Upper lobe of right lung (tissue), 1 donor: ENCODE measurements around the gene PHYHIPL. TPM values are rescaled to one million over a fixed set of nuclear protein-coding genes. Genes with fewer than 3 reads are reported as not detected.

Experiments used
- ATAC-seq: fragments of 200-7000 bp; cut with Tn5 transposase; one replicate; pipeline ENCODE4 v1.9.1; 2020; ENCODE audit warnings: mild to moderate bottlenecking, moderate library complexity
- DNase-seq: peaks from one replicate; pipeline ENCODE4 v3.0.0-alpha.2; 2020
- H3K27ac ChIP-seq: fragments of 200-600 bp; one replicate; pipeline ENCODE4 v1.8.0; 2022
- H3K27me3 ChIP-seq: fragments of 200-600 bp; one replicate; pipeline ENCODE4 v1.8.0; 2022; ENCODE audit warnings: mild to moderate bottlenecking
- H3K36me3 ChIP-seq: fragments of 200-600 bp; one replicate; pipeline ENCODE4 v1.8.0; 2022
- H3K4me1 ChIP-seq: fragments of 200-600 bp; one replicate; pipeline ENCODE4 v1.8.0; 2022
- H3K4me3 ChIP-seq: fragments of 200-600 bp; one replicate; pipeline ENCODE4 v1.8.0; 2022; ENCODE audit warnings: mild to moderate bottlenecking
- H3K9me3 ChIP-seq: fragments of 200-600 bp; one replicate; pipeline ENCODE4 v1.8.0; 2022
- CTCF ChIP-seq: fragments of 200-600 bp; IDR thresholded peaks from one replicate; pipeline ENCODE4 v1.8.0; 2022; ENCODE audit warnings: antibody characterized with exemption
- intact Hi-C: fragments of 100-400 bp; cut with DNase I; formaldehyde crosslinking; loops from one replicate; pipeline ENCODE4 v1.11.0; 2022
- total RNA-seq: library from RNA; stranded (reverse); fragmentation: NEBNext Ultra II Directional; extraction: Animal tissue kit (Norgen Biotek cat#: 25700); gene quantifications from one replicate; pipeline ENCODE4 v1.2.1, GENCODE V29; 2021
- donor health status: DM: no; HTN: yes; CAD: no; lungs with severe emphysema.

The PHYHIPL gene
- total RNA-seq, 1 donor from 2014 or later = not detected

GRCh38 chr10:59285073-59285472 lies 108.6 kb downstream of the PHYHIPL start:
- no peaks in the 10 kb centered on the region for H3K36me3 ChIP-seq
- ATAC-seq = no peak
- intact Hi-C loops = no loop called here

DNA sequence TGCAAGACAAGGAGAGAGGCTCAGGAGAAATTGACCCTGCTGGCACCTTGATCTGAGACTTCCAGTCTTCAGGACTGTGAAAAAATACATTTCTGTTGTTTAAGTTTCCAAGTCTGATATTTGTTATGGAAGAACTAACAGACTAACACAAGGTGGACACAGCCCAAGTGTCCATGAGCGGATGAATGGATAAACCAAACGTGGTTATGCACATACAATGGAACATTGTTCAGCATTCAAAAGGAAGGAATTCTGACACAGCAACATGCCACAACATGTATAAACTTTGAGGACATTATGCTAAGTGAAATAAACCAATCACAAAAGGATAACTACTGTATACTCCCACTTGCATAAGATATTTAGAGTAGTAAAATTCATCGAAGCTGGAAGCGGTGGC lies 109.4 kb downstream of the PHYHIPL start:
- intact Hi-C loops = no loop called here
- DNase-seq = no peak
- ATAC-seq = no peak

More at GRCh38 chr10:59285073-59285472, 108.6 kb downstream of the PHYHIPL start:
- Histone ChIP-seq H3K9me3 (no peaks in the 10 kb centered on the region), H3K27me3 (no peaks in the 10 kb centered on the region), H3K4me3 (no peak overlapping the region), H3K27ac (no peak overlapping the region), H3K4me1 (no peaks in the 10 kb centered on the region)
- no peak for TF ChIP-seq CTCF
- no peak for DNase-seq

DNA sequence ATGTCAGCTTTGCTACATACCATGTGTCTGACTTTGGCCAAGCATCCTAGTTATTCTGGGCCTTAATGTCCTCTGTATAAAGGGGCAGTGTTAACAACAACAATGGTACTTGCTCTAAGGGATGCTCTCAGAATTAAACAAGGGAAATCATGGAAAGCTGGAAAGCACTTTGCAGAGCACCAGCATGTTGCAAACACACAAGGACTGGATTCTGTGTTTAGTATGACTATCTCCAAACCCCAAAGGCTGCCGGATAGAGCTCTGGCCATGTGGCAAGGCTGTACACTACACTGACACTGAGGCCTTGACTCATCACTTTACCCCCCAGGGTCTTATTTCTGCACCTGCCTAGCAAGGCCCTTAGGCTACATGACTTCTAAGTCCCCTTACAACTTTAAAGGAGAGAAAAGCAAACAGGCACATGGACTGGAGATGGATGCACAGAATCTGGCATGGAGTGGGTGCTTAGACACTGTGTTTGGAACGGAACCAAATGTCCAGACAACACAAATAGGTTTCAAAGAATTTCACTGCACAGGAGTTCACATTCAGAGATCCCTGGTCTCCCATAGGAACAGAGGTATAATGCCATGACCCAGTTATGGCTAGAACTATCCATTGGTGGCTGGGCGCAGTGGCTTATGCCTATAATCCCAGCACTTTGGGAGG lies 111.3 kb downstream of the PHYHIPL start:
- Histone ChIP-seq H3K9me3 (no peaks in the 10 kb centered on the region), H3K27ac (no peak overlapping the region), H3K27me3 (no peaks in the 10 kb centered on the region), H3K4me3 (no peak overlapping the region), H3K36me3 (no peaks in the 10 kb centered on the region), H3K4me1 (no peaks in the 10 kb centered on the region)
- DNase-seq = no peak
- no peak for TF ChIP-seq CTCF
- intact Hi-C loops = no loop called here
- no peak for ATAC-seq

More for the DNA sequence above, 109.4 kb downstream of the PHYHIPL start:
- TF ChIP-seq CTCF = no peak
- Histone ChIP-seq H3K4me3 (no peak overlapping the region), H3K27ac (no peak overlapping the region), H3K9me3 (no peaks in the 10 kb centered on the region), H3K27me3 (no peaks in the 10 kb centered on the region), H3K4me1 (no peaks in the 10 kb centered on the region), H3K36me3 (no peaks in the 10 kb centered on the region)

GRCh38 chr10:59289853-59290252 lies 113.4 kb downstream of the PHYHIPL start:
- Histone ChIP-seq H3K36me3 (no peaks in the 10 kb centered on the region), H3K27me3 (no peaks in the 10 kb centered on the region), H3K27ac (no peak overlapping the region), H3K4me1 (no peaks in the 10 kb centered on the region), H3K4me3 (no peak overlapping the region), H3K9me3 (no peaks in the 10 kb centered on the region)
- no peak for DNase-seq
- no peak for ATAC-seq
- TF ChIP-seq CTCF = no peak
- intact Hi-C loops = no loop called here

DNA sequence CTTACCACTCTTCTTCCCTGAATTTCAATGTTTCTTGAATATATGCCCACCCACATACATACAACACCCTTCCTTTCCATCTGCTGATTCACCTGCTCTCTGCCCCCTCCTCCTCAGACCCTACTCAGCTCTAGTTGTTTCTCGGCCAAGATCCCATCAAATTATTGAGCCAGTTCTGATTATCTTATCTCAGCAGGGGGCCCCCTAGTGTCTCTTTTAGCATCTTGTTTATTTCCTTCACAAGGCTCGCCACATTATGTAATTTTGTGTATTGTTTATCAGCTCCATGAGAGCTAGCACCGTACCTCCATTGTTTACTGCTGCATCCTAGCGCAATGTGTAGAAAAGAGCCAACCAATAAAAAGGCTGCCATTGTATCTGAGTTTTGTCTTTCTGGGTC lies 114.0 kb downstream of the PHYHIPL start:
- no peak for TF ChIP-seq CTCF
- Histone ChIP-seq H3K4me3 (no peak overlapping the region), H3K9me3 (no peaks in the 10 kb centered on the region), H3K4me1 (no peaks in the 10 kb centered on the region), H3K27ac (no peak overlapping the region), H3K27me3 (no peaks in the 10 kb centered on the region), H3K36me3 (no peaks in the 10 kb centered on the region)
- DNase-seq (no peak), ATAC-seq (no peak)
- intact Hi-C loops = no loop called here

Other genes starting within 250 kb of the PHYHIPL start
- gene FAM13C, start 185.9 kb downstream of the PHYHIPL start, total RNA-seq = 11.8 TPM